Hematopoietic multipotent progenitor cell treated with erythropoietin and hydrocortisone succinate and interleukin-3 and kit ligand, for 6 days (in vitro differentiated cells): ENCODE data around the gene RFTN1.

Experiments used
- DNase-seq: peaks from one replicate; pipeline ENCODE4 v3.0.0-alpha.2; 2015

The RFTN1 gene

GRCh38 chr3:16372362-16373292 is 140.9 kb downstream of the RFTN1 start:
- no peak for DNase-seq

- DNase-seq = no peak
Observed at GRCh38 chr3:16370872-16371740, 142.4 kb downstream of the RFTN1 start.

- no peak for DNase-seq
Observed at GRCh38 chr3:16370503-16370871, 143.0 kb downstream of the RFTN1 start.

GRCh38 chr3:16369885-16370284 is 143.6 kb downstream of the RFTN1 start:
- no peak for DNase-seq

- no peak for DNase-seq
Observed at GRCh38 chr3:16369276-16369675, 144.2 kb downstream of the RFTN1 start.

GRCh38 chr3:16366581-16366980 is 146.9 kb downstream of the RFTN1 start:
- no peak for DNase-seq

GRCh38 chr3:16365491-16366128 is 147.9 kb downstream of the RFTN1 start:
- peak; percentile 15 for DNase-seq

GRCh38 chr3:16364963-16365362 is 148.5 kb downstream of the RFTN1 start:
- DNase-seq = no peak

- no peak for DNase-seq
Observed at GRCh38 chr3:16364323-16364722, 149.2 kb downstream of the RFTN1 start.

- DNase-seq = no peak
Observed at GRCh38 chr3:16363636-16364035, 149.9 kb downstream of the RFTN1 start.

GRCh38 chr3:16362770-16363169 is 150.7 kb downstream of the RFTN1 start:
- no peak for DNase-seq

- DNase-seq = no peak
Observed at GRCh38 chr3:16361087-16361486, 152.4 kb downstream of the RFTN1 start.

- DNase-seq = no peak
Observed at GRCh38 chr3:16359331-16359730, 154.2 kb downstream of the RFTN1 start.

GRCh38 chr3:16358336-16358735 is 155.2 kb downstream of the RFTN1 start:
- no peak for DNase-seq

GRCh38 chr3:16357186-16358121 is 156.0 kb downstream of the RFTN1 start:
- peak; percentile 62 for DNase-seq

- DNase-seq = no peak
Observed at GRCh38 chr3:16355828-16356227, 157.7 kb downstream of the RFTN1 start.

- DNase-seq = no peak
Observed at GRCh38 chr3:16354291-16354690, 159.2 kb downstream of the RFTN1 start.

- no peak for DNase-seq
Observed at GRCh38 chr3:16352428-16352827, 161.1 kb downstream of the RFTN1 start.

GRCh38 chr3:16350597-16351318 is 162.7 kb downstream of the RFTN1 start:
- DNase-seq = no peak

- DNase-seq = peak; percentile 28
Observed at GRCh38 chr3:16349986-16350596, 163.4 kb downstream of the RFTN1 start.

GRCh38 chr3:16347548-16347947 is 166.0 kb downstream of the RFTN1 start:
- DNase-seq = no peak
